Activated T-cell treated with anti-CD3 and anti-CD28 coated beads for 24 hours (primary cell): ENCODE results near the gene CA10.

Experiments used
- DNase-seq: peaks from one replicate; pipeline ENCODE4 v3.0.0-alpha.2; 2020; ENCODE audit warnings: low read depth

Gene CA10

DNA sequence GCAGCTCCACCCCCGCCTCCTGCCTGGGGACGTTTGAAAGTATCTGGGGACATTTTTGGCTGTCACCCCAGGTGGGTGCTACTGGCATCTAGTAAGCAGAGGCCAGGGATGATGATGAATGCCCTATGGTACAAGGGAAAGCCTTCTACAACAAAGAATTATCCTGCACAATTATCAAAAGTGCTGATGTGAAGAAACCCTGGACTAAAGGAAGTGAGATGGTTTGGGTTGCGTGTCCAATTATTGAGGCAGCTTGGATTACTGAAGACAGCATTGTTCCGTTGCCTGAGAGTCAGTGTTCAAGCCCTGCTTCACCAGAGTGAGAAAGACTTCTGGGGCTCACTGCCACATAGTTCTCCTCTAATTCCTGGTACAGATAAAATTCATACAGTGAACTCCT lies 343.4 kb downstream of the CA10 start:
- DNase-seq: no peak

- no peak for DNase-seq
Observed at GRCh38 chr17:51814521-51814920, 344.0 kb downstream of the CA10 start.

GRCh38 chr17:51813784-51814174 lies 344.7 kb downstream of the CA10 start:
- DNase-seq: no peak

DNA sequence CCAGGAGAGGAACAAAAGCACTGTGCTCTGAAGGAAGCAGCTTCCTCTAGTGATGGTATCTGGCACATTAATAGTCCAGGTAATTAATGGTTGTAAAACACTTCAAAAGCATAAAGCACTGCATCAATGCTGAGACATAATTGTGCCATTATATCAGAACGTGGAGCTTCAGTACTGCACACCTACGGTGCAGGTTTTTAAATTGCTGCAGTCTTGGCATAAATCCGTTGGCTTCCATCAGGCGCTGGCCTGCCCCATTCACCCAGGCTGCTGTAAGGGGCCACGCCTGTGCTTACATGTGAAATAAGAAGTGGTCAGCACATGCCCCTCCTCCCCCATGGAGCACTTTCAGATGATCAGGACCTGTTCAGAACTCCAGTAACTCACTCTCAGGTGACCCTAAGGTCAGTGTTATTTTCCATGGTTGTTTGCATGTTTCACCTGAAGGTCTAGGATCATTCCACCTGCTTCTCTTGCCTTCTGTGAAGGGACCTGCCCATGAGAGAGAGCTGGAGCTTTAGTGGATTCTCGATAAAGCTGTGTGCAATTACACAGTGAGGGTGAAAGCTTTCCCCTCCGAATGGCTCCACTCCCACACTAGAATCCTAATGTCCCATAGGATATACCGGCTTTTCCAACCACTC lies 345.3 kb downstream of the CA10 start:
- DNase-seq: no peak

DNA sequence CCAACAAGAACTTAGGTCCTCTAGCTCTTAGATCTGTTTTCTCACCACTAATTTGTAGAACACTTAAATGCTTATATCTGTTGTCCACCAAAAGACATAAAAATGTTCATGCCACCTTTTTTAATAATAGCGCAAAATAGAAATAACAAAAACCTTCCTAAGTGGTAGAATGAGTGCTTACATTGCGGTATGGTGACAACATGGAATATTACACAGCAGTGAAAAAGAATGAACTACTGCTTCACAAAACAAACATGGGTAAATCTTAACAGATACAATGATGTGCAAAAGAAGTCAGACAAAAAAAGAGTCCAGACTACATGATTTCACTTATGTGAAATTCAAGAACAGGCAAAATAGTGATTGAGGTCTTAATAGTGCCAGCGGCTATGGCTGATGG lies 351.1 kb downstream of the CA10 start:
- DNase-seq: no peak

DNA sequence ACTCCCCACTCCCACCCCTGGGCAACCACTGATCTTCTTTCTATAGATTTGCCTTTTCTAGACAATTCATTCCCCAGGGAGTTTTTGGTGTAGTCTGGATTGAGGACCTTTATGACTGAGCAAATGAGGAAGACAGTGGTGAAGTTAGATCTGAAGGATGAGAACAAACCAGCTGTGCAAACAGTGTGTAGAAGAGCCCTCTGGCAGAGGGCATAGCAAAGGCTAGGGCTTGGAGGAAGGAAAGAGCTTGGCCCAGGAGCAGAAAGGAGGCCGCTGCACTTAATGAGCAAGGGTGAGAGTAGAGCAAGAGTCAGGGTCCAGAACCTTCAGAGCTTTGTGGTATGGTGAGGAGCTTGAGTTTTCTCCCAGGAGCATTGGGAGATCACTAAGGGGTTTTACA lies 352.7 kb downstream of the CA10 start:
- no peak for DNase-seq

- no peak for DNase-seq
Observed at GRCh38 chr17:51805185-51805584, 353.3 kb downstream of the CA10 start.

DNA sequence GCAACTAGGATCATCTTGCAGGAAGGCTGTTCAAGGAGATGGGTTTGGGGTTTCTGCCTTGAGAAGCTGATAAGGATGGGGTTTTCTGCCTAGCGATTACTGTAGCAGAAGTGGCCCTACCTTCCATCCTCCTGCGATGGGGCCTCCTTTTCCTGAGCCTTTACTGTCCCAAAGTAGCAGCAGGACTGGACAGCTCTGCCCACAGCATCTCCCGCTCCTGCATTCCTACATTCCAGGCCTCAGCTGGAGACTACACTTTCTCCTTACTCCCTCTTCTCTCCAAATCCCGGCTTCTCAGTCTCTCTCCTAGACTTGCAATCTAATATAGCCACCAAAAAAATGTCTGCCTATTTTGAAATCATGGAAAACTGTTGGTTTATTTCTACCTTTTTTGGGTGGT lies 355.4 kb downstream of the CA10 start:
- no peak for DNase-seq

DNA sequence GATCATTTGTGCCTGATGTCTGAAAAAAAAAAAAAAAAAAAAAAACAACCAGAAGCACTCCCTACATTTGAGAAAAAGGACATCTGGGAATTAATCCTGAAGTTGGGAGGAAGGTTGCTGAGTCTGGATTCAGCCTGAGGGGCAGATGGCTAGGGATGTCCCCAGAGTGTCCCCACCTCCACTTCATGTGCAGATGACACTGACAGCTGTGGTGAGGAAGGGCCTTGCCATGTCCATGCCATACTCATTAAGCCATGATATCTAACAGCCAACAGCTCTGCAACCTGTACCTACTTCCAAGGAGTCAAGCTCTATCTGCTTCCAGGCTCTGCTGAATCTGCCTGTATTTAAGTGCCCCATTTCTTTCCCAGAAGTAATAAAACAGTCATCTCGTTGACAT lies 356.0 kb downstream of the CA10 start:
- DNase-seq: no peak

DNA sequence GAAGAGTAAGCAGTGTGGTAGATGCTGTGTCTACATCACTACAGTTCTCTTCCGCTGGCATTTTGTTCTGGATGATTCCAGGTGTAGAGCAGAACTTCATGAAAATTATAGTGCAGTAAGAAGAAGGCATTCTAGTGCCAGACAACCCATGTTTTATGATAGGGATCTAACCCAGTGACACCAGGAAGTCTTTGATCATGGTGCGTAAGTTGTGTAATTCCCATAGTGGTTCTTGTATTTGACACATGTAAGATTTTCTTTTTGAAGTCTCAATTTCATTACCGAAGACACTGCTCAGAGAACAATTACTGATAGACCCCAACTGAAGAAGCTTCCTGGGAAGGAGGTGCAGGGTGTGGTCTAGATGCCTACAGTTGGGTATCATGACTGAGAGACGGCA lies 356.9 kb downstream of the CA10 start:
- no peak for DNase-seq

DNA sequence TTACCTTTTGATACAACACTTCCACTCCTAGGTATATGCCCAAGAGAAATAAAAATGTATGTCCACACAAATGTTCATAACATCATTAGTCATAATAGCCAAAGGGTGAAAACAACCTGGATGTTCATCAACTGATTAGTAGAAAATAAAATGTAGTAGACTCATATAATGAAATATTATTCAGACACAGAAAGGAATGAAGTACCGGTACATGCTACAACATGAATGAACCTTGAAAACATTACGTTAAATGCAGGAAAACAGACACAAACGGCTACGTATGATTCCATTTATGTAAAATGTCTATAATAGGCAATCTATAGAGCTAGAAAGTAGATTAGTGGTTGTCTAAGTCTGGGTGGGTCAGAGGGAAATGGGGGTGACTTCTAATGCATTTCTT lies 358.5 kb downstream of the CA10 start:
- no peak for DNase-seq

DNA sequence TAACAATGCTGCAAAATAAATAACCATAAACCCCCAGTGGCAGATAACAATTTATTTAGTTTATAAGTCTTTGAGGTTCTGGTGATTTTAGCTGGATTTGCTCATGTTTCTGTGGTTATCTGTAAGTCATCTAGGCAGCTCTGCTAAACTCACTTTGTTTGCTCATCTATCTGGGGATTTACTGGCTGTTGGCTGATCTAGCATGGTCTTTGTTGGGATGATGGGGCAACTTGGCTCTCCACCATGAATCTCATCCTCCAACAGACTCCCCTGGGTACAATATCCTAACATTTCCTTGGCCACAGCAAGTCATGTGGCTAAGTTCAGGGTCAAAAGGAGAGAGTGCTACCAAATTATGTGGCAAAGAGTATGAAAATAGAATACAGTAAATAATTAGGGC lies 359.3 kb downstream of the CA10 start:
- no peak for DNase-seq

- no peak for DNase-seq
Observed at GRCh38 chr17:51797150-51797549, 361.4 kb downstream of the CA10 start.

DNA sequence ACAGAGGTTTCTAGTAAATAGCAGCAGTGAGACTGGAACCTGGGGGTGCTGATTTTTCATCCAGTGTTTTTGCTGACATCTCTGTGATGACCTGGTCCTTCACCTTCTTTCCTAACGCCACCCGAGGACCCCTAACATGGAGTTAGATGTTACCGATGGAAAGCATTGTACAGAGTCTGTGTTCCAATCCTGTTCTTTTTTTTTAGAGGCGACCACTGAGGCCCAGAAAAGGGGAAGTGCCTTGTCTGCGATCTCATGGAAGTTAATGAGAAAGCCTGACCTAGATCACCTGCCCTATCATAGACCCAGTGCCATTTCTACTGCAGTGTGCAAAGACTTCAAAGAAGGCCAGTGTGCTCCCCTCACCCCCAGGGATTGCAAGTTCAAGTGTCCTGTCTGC lies 362.5 kb downstream of the CA10 start:
- no peak for DNase-seq

- DNase-seq: no peak
Observed at GRCh38 chr17:51795401-51795800, 363.1 kb downstream of the CA10 start.

DNA sequence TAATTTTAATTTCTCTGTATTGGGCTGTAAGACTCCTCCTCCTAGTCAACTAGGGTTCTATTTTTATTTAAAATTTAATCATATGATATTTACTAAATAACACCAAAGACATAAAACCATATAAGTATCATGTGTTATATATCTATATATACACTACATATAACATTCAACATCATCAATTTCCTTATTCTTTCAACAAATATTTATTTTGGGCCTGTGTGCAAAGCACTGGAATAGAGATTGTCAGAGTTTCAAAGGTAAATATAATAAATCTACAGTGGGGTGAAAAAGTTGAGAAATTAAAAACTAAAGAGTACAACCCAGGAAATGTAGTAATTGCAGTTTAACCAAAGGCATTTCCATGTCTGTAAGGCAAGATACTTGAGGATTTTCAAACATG lies 364.0 kb downstream of the CA10 start:
- DNase-seq: no peak

GRCh38 chr17:51793686-51794085 lies 364.8 kb downstream of the CA10 start:
- no peak for DNase-seq

GRCh38 chr17:51778842-51779241 lies 379.7 kb downstream of the CA10 start:
- no peak for DNase-seq

DNA sequence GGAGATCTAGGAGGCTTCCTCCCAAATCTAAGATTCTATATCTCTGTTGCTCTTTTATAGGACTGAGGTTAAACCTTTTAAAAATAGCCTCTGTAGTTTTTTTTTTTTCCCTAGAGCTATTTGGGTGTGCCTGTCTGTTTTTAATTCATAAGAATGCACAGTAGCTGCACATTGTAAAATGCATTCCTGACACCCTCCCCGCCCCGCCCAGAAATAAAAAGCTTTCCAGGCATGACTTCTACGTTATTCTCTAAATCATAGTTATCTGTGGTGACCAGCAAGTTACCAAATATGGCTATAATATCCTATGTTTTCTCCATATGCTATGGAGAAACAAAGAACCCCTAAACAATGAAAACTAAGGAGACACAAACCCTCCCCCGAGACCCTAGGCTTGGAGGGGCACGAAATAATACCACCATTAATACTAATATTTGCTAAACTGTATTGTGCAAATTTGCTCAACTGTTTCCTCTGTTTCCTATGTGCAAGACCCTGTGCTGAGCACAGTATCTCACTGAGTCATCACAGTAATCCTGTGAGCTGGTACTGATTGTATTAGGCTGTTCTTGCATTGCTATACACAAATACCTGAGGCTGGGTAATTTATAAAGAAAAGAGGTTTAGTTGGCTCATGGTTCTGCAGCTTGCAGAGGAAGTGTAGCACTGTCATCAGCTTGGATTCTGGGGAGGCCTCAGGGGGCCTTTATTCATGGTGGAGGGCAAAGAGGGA lies 388.3 kb downstream of the CA10 start:
- DNase-seq: no peak

DNA sequence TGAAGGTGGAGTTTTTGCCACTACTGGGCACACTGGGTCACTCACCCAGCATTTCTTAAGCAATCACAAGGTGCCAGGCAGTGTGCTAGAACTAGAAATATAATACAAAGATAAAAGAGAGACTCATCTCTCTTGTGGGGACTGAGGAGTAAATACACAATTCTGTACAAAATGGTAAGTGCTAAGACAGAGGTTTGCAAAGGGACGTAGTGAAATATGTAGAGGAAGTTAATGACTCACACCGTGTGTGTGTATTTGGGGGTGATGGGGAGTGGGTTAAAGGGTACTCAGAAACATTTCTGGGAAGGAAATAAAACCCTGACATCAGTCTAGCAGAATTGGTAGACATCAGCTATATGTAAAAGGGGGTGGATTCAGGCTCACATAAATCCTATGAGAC lies 389.3 kb downstream of the CA10 start:
- DNase-seq: no peak

GRCh38 chr17:51768706-51769105 lies 389.8 kb downstream of the CA10 start:
- no peak for DNase-seq

DNA sequence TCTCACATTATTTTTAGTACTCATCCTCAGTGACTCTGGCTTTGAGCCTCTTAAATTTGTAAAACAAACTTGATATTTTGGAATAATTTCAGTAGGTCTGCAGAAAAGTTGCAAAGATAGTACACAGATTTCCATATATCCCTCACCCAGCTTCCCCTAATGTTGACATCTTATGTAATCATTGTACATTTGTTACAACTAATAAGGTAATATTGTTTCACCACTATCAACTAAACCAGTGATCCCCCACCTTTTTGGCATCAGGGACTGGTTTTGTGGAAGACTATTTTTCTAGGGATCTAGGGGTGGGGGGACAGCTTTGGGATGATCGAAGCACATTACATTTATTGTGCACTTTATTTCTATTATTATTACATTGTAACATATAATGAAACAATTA lies 391.2 kb downstream of the CA10 start:
- no peak for DNase-seq

DNA sequence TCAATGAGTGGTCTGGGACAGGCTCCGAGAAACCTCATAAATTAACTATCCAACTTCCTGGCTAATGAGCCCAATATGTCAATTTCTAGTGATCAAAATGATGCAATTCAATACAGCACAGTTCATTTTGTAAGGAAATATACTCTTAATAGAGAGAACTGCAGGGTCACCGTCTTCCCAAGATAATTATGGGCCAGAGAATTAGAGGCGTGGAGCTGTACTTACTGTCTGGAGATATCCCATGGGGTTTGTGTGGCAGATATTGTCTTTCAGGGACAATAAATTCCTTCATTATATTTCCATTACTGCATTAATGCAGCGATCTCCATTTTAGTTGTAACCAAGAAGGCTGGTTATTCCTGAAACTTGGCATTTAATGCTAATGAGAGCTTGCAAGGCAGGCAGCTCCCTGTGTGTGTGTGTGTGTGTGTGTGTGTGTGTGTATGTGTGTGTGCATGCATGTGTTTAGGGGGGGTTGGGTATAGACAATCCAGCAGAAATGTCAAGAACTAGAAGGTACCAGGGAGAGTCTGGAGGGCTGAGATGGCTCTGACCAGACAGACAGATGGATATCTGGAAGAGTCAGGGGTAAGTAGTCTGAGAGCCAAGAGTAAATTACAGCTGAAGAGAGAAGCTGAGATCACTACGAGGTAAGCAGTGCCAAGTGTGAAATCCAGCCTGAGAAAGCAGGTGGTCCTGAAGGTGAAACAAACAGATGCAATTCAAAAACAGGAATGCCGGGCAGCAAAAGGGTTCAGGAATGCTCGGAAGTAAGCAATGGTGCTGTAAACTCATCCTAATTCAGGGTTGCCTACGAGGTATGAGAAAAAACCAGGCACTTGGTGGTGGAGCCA lies 393.0 kb downstream of the CA10 start:
- no peak for DNase-seq
